Brain microvascular endothelial cell (primary cell): Measurements from ENCODE around the gene PYROXD2.

ENCODE experiments used
- DNase-seq: peaks from one replicate; pipeline ENCODE4 v3.0.0-alpha.2; 2020
- H3K27ac ChIP-seq: fragments of 250-450 bp; sonication (Bioruptor Pico); 2 replicates; pipeline ENCODE4 v1.5.1; 2020; ENCODE audit warnings: mild to moderate bottlenecking, moderate library complexity
- H3K27me3 ChIP-seq: fragments of 250-450 bp; sonication (Bioruptor Pico); replicated peaks from 2 replicates; pipeline ENCODE4 v1.5.1; 2020; ENCODE audit warnings: mild to moderate bottlenecking
- H3K36me3 ChIP-seq: fragments of 250-450 bp; sonication (Bioruptor Pico); replicated peaks from 2 replicates; pipeline ENCODE4 v1.5.1; 2020; ENCODE audit warnings: mild to moderate bottlenecking
- H3K4me3 ChIP-seq: 2 replicates; pipeline ENCODE4 v1.5.1; 2011; ENCODE audit warnings: low read depth, mild to moderate bottlenecking, control low read depth, low read length, moderate library complexity
- CTCF ChIP-seq: IDR thresholded peaks from 2 replicates; pipeline ENCODE4 v1.5.1; 2011; ENCODE audit warnings: low read depth, mild to moderate bottlenecking, moderate library complexity, low read length, control low read depth, inconsistent platforms; ENCODE audit errors: missing control alignments
- in situ Hi-C: cut with HindIII; loops from 2 replicates; pipeline ENCODE4 v1.10.0; 2017; ENCODE audit warnings: low sequenced_read_pairs, low pct_ligation_motif_present

Gene PYROXD2

GRCh38 chr10:98339799-98340198, 75.2 kb downstream of the PYROXD2 start:
- H3K36me3 ChIP-seq: no peaks in the 10 kb centered on the region
- no peak for DNase-seq
- in situ Hi-C loops: no loop called here
- H3K27ac ChIP-seq: no peak overlapping the region
- H3K27me3 ChIP-seq: no peaks in the 10 kb centered on the region
- TF ChIP-seq CTCF: no peak
- no peak overlapping the region for H3K4me3 ChIP-seq

- Histone ChIP-seq H3K36me3 (no peaks in the 10 kb centered on the region), H3K27ac (no peak overlapping the region), H3K4me3 (no peak overlapping the region), H3K27me3 (no peaks in the 10 kb centered on the region)
- no peak for TF ChIP-seq CTCF
- DNase-seq: no peak
- in situ Hi-C loops: no loop called here
Observed at GRCh38 chr10:98338896-98339295, 76.1 kb downstream of the PYROXD2 start.

- no peak for DNase-seq
- no peak for TF ChIP-seq CTCF
- H3K27me3 ChIP-seq: no peaks in the 10 kb centered on the region
- H3K4me3 ChIP-seq: no peak overlapping the region
- H3K36me3 ChIP-seq: no peaks in the 10 kb centered on the region
- no peak overlapping the region for H3K27ac ChIP-seq
- in situ Hi-C loops: no loop called here
Observed at GRCh38 chr10:98338318-98338717, 76.7 kb downstream of the PYROXD2 start.

- in situ Hi-C loops: no loop called here
- no peak overlapping the region for H3K4me3 ChIP-seq
- DNase-seq: no peak
- no peak overlapping the region for H3K27ac ChIP-seq
- no peaks in the 10 kb centered on the region for H3K27me3 ChIP-seq
- no peaks in the 10 kb centered on the region for H3K36me3 ChIP-seq
- no peak for TF ChIP-seq CTCF
Observed at GRCh38 chr10:98337484-98337883, 77.5 kb downstream of the PYROXD2 start.
